GM12878 (cell line): Measurements from ENCODE around the gene ILRUN. TPM values are rescaled to one million over a fixed set of nuclear protein-coding genes. Genes with fewer than 3 reads are reported as not detected.

ENCODE experiments used
- ATF2 ChIP-seq: IDR thresholded peaks from 2 replicates; pipeline ENCODE4 v1.6.1; 2012; ENCODE audit warnings: low read length, inconsistent platforms
- ATF7 ChIP-seq: fragments of 450-650 bp; IDR thresholded peaks from 2 replicates; pipeline ENCODE4 v1.6.1; 2016; ENCODE audit warnings: low read depth, mild to moderate bottlenecking
- CBFB ChIP-seq: IDR thresholded peaks from 2 replicates; pipeline ENCODE4 v1.6.1; 2016; ENCODE audit warnings: antibody characterized with exemption, low read depth
- CHD1 ChIP-seq: IDR thresholded peaks from 2 replicates; pipeline ENCODE4 v1.6.1; 2012; ENCODE audit warnings: low read depth, low read length, improper control_type of control experiment
- CREB1 ChIP-seq: IDR thresholded peaks from 2 replicates; pipeline ENCODE4 v1.6.1; 2012; ENCODE audit warnings: low read depth, mild to moderate bottlenecking, inconsistent platforms
- FOXK2 ChIP-seq: fragments of 450-650 bp; IDR thresholded peaks from 2 replicates; pipeline ENCODE4 v1.6.1; 2017; ENCODE audit warnings: mild to moderate bottlenecking, moderate library complexity
- GABPA ChIP-seq: IDR thresholded peaks from 2 replicates; pipeline ENCODE4 v1.6.1; 2014; ENCODE audit warnings: antibody characterized with exemption, low read depth, mild to moderate bottlenecking, inconsistent platforms
- HDAC6 ChIP-seq: fragments of 200-600 bp; sonication (generic); IDR thresholded peaks from one replicate; pipeline ENCODE4 v1.8.0; 2017; ENCODE audit warnings: antibody characterized with exemption; ENCODE audit not compliant: unreplicated experiment
- HDGF ChIP-seq: fragments of 450-650 bp; IDR thresholded peaks from 2 replicates; pipeline ENCODE4 v1.6.1; 2016; ENCODE audit warnings: antibody characterized with exemption
- KDM1A ChIP-seq: fragments of 200-600 bp; sonication (generic); IDR thresholded peaks from 2 replicates; pipeline ENCODE4 v1.6.1; 2016; ENCODE audit warnings: borderline replicate concordance
- MYB ChIP-seq: fragments of 150-350 bp; IDR thresholded peaks from 2 replicates; pipeline ENCODE4 v1.6.1; 2014; ENCODE audit warnings: mild to moderate bottlenecking, low read depth, low read length, borderline replicate concordance
- MYC ChIP-seq: IDR thresholded peaks from 2 replicates; pipeline ENCODE4 v1.6.1; 2011; ENCODE audit warnings: mild to moderate bottlenecking, low read length, moderate library complexity, inconsistent platforms; ENCODE audit not compliant: insufficient read depth, insufficient replicate concordance, insufficient read length, severe bottlenecking
- NKRF ChIP-seq: fragments of 450-650 bp; conservative IDR thresholded peaks from 2 replicates; pipeline ENCODE4 v1.6.1; 2017; ENCODE audit warnings: mild to moderate bottlenecking, moderate library complexity
- NR2F1 ChIP-seq: fragments of 450-650 bp; conservative IDR thresholded peaks from 2 replicates; pipeline ENCODE4 v1.6.1; 2017; ENCODE audit warnings: mild to moderate bottlenecking
- POU2F2 ChIP-seq: IDR thresholded peaks from 3 replicates; pipeline ENCODE4 v1.6.1; 2011; ENCODE audit warnings: low read depth, mild to moderate bottlenecking, low read length, borderline replicate concordance
- RELA ChIP-seq: fragments of 450-650 bp; IDR thresholded peaks from 2 replicates; pipeline ENCODE4 v1.8.0; 2014; ENCODE audit warnings: borderline replicate concordance; ENCODE audit not compliant: partially characterized antibody
- SIX5 ChIP-seq: IDR thresholded peaks from 2 replicates; pipeline ENCODE4 v1.6.1; 2011; ENCODE audit warnings: mild to moderate bottlenecking, low read depth, low read length, moderate library complexity; ENCODE audit not compliant: severe bottlenecking
- SMAD1 ChIP-seq: fragments of 450-650 bp; IDR thresholded peaks from 2 replicates; pipeline ENCODE4 v1.6.1; 2018; ENCODE audit warnings: mild to moderate bottlenecking, low read depth; ENCODE audit not compliant: partially characterized antibody
- SMAD5 ChIP-seq: IDR thresholded peaks from 2 replicates; pipeline ENCODE4 v1.6.1; 2016; ENCODE audit warnings: antibody characterized with exemption, low read depth
- SP1 ChIP-seq: IDR thresholded peaks from one replicate; pipeline ENCODE4 v1.6.1; 2011; ENCODE audit warnings: low read depth, low read length
- SPI1 ChIP-seq: IDR thresholded peaks from 2 replicates; pipeline ENCODE4 v1.6.1; 2011; ENCODE audit warnings: low read depth, mild to moderate bottlenecking, low read length, moderate library complexity, borderline replicate concordance; ENCODE audit not compliant: insufficient read depth
- SREBF2 ChIP-seq: IDR thresholded peaks from 2 replicates; pipeline ENCODE4 v1.6.1; 2012; ENCODE audit warnings: mild to moderate bottlenecking, low read length
- SRF ChIP-seq, 2 experiments: IDR thresholded peaks; 2 replicates each; pipeline ENCODE4 v1.6.1; 2011; ENCODE audit warnings: low read depth in 2 of 2, low read length in 2 of 2, mild to moderate bottlenecking in 1 of 2, moderate library complexity in 1 of 2
- WRNIP1 ChIP-seq: IDR thresholded peaks from 2 replicates; pipeline ENCODE4 v1.6.1; 2011; ENCODE audit warnings: low read depth, low read length, improper control_type of control experiment, borderline replicate concordance
- YBX1 ChIP-seq: fragments of 450-650 bp; IDR thresholded peaks from 2 replicates; pipeline ENCODE4 v1.6.1; 2016; ENCODE audit warnings: antibody characterized with exemption
- ZNF217 ChIP-seq: fragments of 450-650 bp; IDR thresholded peaks from 2 replicates; pipeline ENCODE4 v1.6.1; 2017; ENCODE audit warnings: antibody characterized with exemption, mild to moderate bottlenecking
- ZSCAN29 ChIP-seq: fragments of 450-650 bp; IDR thresholded peaks from 2 replicates; pipeline ENCODE4 v1.6.1; 2017; ENCODE audit warnings: mild to moderate bottlenecking, moderate library complexity
- polyA plus RNA-seq, 11 experiments: library from polyadenylated mRNA; depleted of rRNA in 4 of 11; unstranded in 6 of 11; stranded (reverse) in 5 of 11; fragments of >200 nt; fragmentation: Nextera tagmentation in 4 of 11; fragmentation: Illumina TruSeq in 1 of 11; extraction: Ambion mirVana in 4 of 11; extraction: Trizol in 1 of 11; gene quantifications; 1 replicate in 1 of 11; 2 replicates in 10 of 11; pipeline versions ENCODE4 v1.2.1 to v1.2.3, GENCODE V29; 2011 to 2016; ENCODE audit warnings: inconsistent platforms in 2 of 11, missing spikeins in 2 of 11, low read depth in 1 of 11
- total RNA-seq, 4 experiments: library from RNA; depleted of rRNA in 3 of 4; stranded (reverse); fragments of >200 nt in 3 of 4; fragmentation: Illumina TruSeq in 1 of 4; extraction: Trizol in 1 of 4; gene quantifications; 2 replicates each; pipeline versions ENCODE4 v1.2.1 to v1.2.3, GENCODE V29; 2013 to 2021

Gene ILRUN
- total and polyA plus RNA-seq, 10 of the 15 experiments (the other 5 are each of a cell fraction or from before 2014, with no cell fraction given), result 21.0 to 114 (median 48.9) TPM

DNA sequence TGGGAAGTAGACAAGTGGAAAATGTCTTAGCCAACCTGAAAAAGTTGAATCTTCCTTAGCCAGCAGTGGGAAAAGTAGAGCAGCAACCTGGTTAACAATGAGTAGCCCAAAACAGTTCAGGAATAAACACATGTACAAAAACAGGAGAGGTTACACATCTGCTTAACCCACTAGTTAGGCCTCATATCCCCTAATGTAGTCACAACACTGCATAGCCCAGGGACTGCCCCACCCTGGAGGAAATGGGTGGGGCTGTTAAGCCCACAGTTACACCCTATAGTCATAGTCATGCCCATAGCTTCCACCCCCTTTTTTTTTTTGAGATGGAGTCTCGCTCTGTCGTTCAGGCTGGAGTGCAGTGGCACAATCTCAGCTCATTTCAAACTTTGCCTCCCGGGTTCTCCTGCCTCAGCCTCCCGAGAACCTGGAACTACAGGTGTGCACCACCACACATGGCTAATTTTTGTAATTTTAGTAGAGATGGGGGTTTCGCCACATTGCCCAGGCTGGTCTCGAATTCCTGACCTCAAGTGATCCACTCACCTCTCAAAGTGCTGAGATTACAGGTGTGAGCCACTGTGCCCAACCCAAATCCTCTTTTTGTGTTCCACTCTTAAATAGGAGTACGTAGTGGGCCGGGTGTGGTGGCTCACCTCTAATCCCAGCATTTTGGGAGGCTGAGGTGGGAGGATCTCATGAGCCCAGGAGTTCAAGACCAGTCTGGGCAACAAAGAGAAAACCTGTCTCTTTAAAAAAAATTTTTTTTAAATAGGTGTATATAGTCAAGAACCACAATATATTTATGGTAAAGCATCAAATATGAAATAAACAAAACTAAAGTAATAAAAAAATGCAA lies 24.5 kb downstream of the ILRUN start (continued):
- TF ChIP-seq RELA (no peak), SREBF2 (no peak), SPI1 (peak; percentile 49), KDM1A (no peak), SMAD5 (no peak), ZNF217 (peak; percentile 72; the same call in 1 of the 2 replicates), HDAC6 (no peak), ATF7 (peak; percentile 71), WRNIP1 (peak; percentile 80; the same call in 1 of the 2 replicates), POU2F2 (peak; percentile 74; the same call in 1 of the 3 replicates), ZSCAN29 (peak; percentile 68; the same call in 1 of the 2 replicates), FOXK2 (no peak), MYB (no peak), SIX5 (no peak), SRF (IDR thresholded peaks at IDR 0.05; ENCODE audit: low read depth in 2 of 2, low read length in 2 of 2) (no peak), CBFB (no peak), CHD1 (peak; percentile 28; the same call in 1 of the 2 replicates), YBX1 (no peak), NKRF (0 out of 2 replicates have a peak, but pooled peaks have one; percentile 41), SP1 (peak; percentile 17), NR2F1 (no peak), GABPA (no peak), MYC (no peak), SMAD1 (peak; percentile 17), ATF2 (0 out of 2 replicates have a peak, but pooled peaks have one; percentile 37), CREB1 (peak; percentile 64; the same call in 1 of the 2 replicates), HDGF (peak; percentile 74)
